DOHH2 (cell line): ENCODE measurements around the gene DSCAML1.

ENCODE experiments used
- H3F3A ChIP-seq: fragments of 200-600 bp; sonication (generic), shearing (Covaris generic); 2 replicates; pipeline ENCODE4 v1.6.0; 2016; ENCODE audit warnings: antibody characterized with exemption, mild to moderate bottlenecking; ENCODE audit not compliant: control insufficient read depth, insufficient read depth
- H3K27ac ChIP-seq: fragments of 200-600 bp; sonication (generic); 2 replicates; pipeline ENCODE4 v1.5.1; 2014; ENCODE audit warnings: low read depth, mild to moderate bottlenecking, low read length, moderate library complexity
- H3K27me3 ChIP-seq: fragments of 200-600 bp; sonication (generic); 2 replicates; pipeline ENCODE4 v1.6.1; 2014; ENCODE audit warnings: mild to moderate bottlenecking, low read length, mixed read lengths; ENCODE audit not compliant: control insufficient read depth
- H3K36me3 ChIP-seq: fragments of 200-600 bp; sonication (generic); 2 replicates; pipeline ENCODE4 v1.6.1; 2014; ENCODE audit warnings: mild to moderate bottlenecking, low read length, moderate library complexity, mixed read lengths; ENCODE audit not compliant: control insufficient read depth
- H3K4me1 ChIP-seq: fragments of 200-600 bp; sonication (generic); 2 replicates; pipeline ENCODE4 v1.6.1; 2014; ENCODE audit warnings: mild to moderate bottlenecking, low read length, mixed read lengths; ENCODE audit not compliant: control insufficient read depth
- H3K4me2 ChIP-seq: fragments of 200-600 bp; sonication (generic); 2 replicates; pipeline ENCODE4 v1.6.0; 2014; ENCODE audit warnings: mild to moderate bottlenecking, low read length, moderate library complexity
- H3K4me3 ChIP-seq: fragments of 200-600 bp; sonication (generic); 2 replicates; pipeline ENCODE4 v1.5.1; 2014; ENCODE audit warnings: mild to moderate bottlenecking, low read length, mixed read lengths
- H3K79me2 ChIP-seq: fragments of 200-600 bp; sonication (generic); 2 replicates; pipeline ENCODE4 v1.6.1; 2014; ENCODE audit warnings: mild to moderate bottlenecking, low read length, mixed read lengths; ENCODE audit not compliant: control insufficient read depth
- H3K9me2 ChIP-seq: fragments of 200-600 bp; sonication (generic); replicated peaks from 2 replicates; pipeline ENCODE4 v1.6.1; 2014; ENCODE audit warnings: mild to moderate bottlenecking, low read length, mixed read lengths; ENCODE audit not compliant: control insufficient read depth
- H3K9me3 ChIP-seq: fragments of 200-600 bp; sonication (generic); 2 replicates; pipeline ENCODE4 v1.6.1; 2014; ENCODE audit warnings: antibody characterized with exemption, low read length, mixed read lengths; ENCODE audit not compliant: control insufficient read depth, insufficient read depth
- H4K20me1 ChIP-seq: fragments of 200-600 bp; sonication (generic); 2 replicates; pipeline ENCODE4 v1.6.0; 2014; ENCODE audit warnings: low read depth, mild to moderate bottlenecking, antibody characterized with exemption, low read length, moderate library complexity; ENCODE audit not compliant: control insufficient read depth, insufficient read depth
- CTCF ChIP-seq: fragments of 200-600 bp; sonication (generic); IDR thresholded peaks from one replicate; pipeline ENCODE4 v1.5.1; 2014; ENCODE audit warnings: antibody characterized with exemption, mild to moderate bottlenecking, low read depth, low read length; ENCODE audit not compliant: poor library complexity, severe bottlenecking
- EZH2phosphoT487 ChIP-seq: fragments of 200-600 bp; sonication (generic); IDR thresholded peaks from 2 replicates; pipeline ENCODE4 v1.6.1; 2017; ENCODE audit warnings: borderline replicate concordance, mild to moderate bottlenecking, antibody characterized with exemption, low read length, moderate library complexity, mixed read lengths

Gene DSCAML1

GRCh38 chr11:117761993-117762392 is 35.0 kb downstream of the DSCAML1 start:
- Histone ChIP-seq H3F3A (no peaks in the 10 kb centered on the region), H4K20me1 (no peaks in the 10 kb centered on the region), H3K4me1 (no peaks in the 10 kb centered on the region), H3K36me3 (no peaks in the 10 kb centered on the region), H3K79me2 (no peaks in the 10 kb centered on the region), H3K9me3 (no peaks in the 10 kb centered on the region), H3K4me3 (no peak overlapping the region), H3K4me2 (no peak overlapping the region), H3K27ac (no peak overlapping the region), H3K9me2 (no peaks in the 10 kb centered on the region), H3K27me3 (no peaks in the 10 kb centered on the region)
- TF ChIP-seq EZH2phosphoT487 (no peak), CTCF (no peak)

- Histone ChIP-seq H3K27me3 (peaks cover 9% of the 10 kb centered on the region), H3K27ac (no peak overlapping the region), H3K36me3 (no peaks in the 10 kb centered on the region), H3K9me2 (no peaks in the 10 kb centered on the region), H3K4me3 (no peak overlapping the region), H4K20me1 (no peaks in the 10 kb centered on the region), H3F3A (no peaks in the 10 kb centered on the region), H3K4me2 (no peak overlapping the region), H3K4me1 (no peaks in the 10 kb centered on the region), H3K79me2 (no peaks in the 10 kb centered on the region), H3K9me3 (no peaks in the 10 kb centered on the region)
- TF ChIP-seq CTCF (no peak), EZH2phosphoT487 (no peak)
Measured at GRCh38 chr11:117759305-117759704, 37.7 kb downstream of the DSCAML1 start.

- H3K27me3 ChIP-seq, result peaks cover 16% of the 10 kb centered on the region
- H3K4me3 ChIP-seq, result no peak overlapping the region
Measured at GRCh38 chr11:117754030-117754429, 43.0 kb downstream of the DSCAML1 start.

More at GRCh38 chr11:117754030-117754429, 43.0 kb downstream of the DSCAML1 start:
- Histone ChIP-seq H3K4me2 (no peak overlapping the region), H4K20me1 (no peaks in the 10 kb centered on the region), H3F3A (no peaks in the 10 kb centered on the region), H3K36me3 (no peaks in the 10 kb centered on the region), H3K9me3 (no peaks in the 10 kb centered on the region), H3K27ac (no peak overlapping the region), H3K9me2 (no peaks in the 10 kb centered on the region), H3K79me2 (no peaks in the 10 kb centered on the region), H3K4me1 (no peaks in the 10 kb centered on the region)
- TF ChIP-seq CTCF (no peak), EZH2phosphoT487 (no peak)
